CD4-positive, alpha-beta T cell treated with Interleukin-1 beta for 1 hour (primary cell): ENCODE measurements around the gene GFRA3.
"Not testable (repeated sequence)": the region's sequence is repeated elsewhere in the genome, so short reads cannot be mapped to it uniquely, and the experiment has no call there.

Experiments
- DNase-seq, 2 donors: peaks; one replicate each; pipeline ENCODE4 v3.0.0-alpha.2; 2020 to 2022

GFRA3 gene, protein sequence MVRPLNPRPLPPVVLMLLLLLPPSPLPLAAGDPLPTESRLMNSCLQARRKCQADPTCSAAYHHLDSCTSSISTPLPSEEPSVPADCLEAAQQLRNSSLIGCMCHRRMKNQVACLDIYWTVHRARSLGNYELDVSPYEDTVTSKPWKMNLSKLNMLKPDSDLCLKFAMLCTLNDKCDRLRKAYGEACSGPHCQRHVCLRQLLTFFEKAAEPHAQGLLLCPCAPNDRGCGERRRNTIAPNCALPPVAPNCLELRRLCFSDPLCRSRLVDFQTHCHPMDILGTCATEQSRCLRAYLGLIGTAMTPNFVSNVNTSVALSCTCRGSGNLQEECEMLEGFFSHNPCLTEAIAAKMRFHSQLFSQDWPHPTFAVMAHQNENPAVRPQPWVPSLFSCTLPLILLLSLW

GRCh38 chr5:138274189-138274853, at the start of gene GFRA3:
TSS of gene GFRA3 (minus strand) at chr5:138274621. CDS start at chr5:138274424, 197 bp downstream.
- DNase-seq: no peak

- DNase-seq: not testable (repeated sequence)
Observed at GRCh38 chr5:138318211-138318610, 43.8 kb upstream of the GFRA3 start.

GRCh38 chr5:138316355-138316754, 41.9 kb upstream of the GFRA3 start:
- no peak for DNase-seq

- DNase-seq: no peak
Observed at GRCh38 chr5:138315751-138316278, 41.4 kb upstream of the GFRA3 start.

DNA sequence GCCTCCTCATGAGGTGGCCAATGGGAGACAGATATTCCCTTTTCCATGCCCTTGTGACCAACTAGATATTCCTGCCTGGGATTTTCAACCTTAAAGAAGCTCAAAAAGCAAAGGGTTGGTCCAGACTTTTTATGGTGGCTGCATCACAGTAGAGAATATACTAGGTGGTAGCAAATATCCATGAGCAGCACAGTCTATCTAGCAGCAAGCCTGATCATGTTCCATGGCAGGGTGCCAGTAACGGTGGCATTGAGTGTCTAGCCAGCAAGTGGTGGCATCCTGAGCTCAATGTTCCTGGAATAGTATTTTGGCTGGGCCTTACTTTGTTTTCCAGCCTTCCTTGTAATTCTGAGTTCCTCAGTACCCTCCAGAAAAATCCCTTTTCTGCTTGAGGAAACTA, 31.4 kb upstream of the GFRA3 start:
- DNase-seq: no peak

DNA sequence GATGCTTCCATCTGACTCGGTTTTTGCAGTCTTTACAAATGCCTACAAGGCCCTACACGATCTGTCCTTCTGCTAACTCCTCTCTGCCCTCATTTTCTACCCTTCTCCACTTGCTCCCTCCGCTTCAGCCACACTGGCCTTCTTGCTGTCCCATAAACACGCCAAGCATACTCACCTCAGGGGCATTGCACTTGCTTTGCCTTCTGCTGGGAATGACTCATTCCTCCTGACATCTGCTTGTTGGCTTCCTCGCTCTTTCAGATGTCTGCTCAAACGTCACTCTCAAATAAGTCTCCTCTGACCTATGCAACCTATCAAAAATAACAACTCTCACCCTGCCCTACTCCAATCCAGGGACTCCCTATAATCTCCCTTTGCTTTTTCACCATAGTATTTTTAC, 29.0 kb upstream of the GFRA3 start:
- DNase-seq: no peak

DNA sequence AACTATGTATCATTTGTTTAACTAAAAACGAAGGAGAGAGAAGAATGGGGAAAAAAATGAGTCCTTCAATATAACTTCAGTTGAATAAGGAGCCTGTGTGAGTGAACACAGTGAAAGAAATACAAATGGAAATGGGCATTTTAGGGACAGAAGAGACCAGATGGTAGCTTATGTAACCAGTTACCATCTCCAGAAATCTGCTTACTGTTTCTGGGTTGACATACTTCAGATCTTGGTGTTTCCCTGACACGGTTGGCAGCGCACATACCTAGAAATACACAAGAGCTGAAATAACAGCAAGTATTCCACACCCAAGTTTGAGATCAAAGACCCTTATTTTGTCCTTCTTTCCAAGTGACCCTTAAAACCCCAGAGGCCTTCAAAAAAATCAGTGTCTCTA, 14.9 kb upstream of the GFRA3 start:
- no peak for DNase-seq

DNA sequence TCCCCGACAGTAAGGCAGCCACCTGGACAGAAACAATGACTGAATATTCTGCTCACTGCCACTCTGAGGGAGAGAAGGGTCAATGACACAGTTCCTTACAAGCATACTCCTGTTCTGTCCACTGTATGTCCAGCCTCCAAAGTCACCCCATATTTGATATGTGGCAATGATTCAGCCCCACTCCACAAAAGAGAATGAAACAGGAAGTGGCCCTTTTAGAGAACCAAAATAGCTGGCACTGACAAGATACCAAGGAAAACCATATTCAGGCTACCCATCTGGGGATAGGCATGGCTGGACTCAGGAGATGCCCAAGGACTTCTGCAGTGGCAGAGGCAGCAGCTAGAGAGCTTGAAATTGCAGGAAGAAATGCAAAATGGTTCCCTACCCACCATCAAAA, 12.8 kb upstream of the GFRA3 start:
- no peak for DNase-seq

DNA sequence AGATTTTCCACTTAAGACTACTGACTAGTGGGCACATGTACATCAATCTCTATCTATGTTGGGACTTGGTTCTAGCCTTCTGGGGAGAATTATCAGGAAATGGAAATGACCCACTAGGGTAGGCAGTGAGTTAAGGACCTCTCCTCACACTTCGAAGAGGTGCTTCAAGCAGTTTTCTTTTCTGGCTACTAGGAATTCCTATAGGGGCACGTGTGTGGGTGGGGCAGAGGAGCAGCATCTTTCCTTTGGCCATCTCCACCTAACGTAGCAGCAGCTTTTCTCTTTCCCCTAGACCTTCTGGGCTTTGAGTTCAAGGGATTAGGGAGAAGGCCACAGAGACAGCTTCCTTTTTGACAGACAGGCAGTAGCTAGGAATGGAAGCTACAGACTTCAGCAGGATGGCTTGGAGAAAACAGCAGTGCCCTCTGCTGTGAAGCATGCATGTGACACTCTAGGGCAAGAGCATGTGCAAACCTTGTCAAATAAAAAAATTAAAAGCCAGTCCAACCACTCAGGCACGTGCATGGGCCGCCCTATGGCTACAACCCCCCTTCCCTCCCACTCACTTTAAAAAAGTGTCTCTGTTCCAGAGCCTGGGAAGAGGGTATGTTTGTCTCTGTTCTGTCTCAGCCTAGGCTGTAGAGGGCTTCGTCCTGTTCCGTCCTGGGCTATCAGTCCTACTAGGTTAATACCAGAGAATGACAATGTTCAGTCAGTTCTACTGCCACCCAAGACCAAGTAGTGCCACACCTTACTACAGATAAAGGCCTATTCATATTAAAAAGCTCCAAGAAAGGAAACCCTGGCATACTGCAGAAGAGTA, 8.7 kb upstream of the GFRA3 start:
- DNase-seq: peak in 1 of 2 donors; percentile 5

DNA sequence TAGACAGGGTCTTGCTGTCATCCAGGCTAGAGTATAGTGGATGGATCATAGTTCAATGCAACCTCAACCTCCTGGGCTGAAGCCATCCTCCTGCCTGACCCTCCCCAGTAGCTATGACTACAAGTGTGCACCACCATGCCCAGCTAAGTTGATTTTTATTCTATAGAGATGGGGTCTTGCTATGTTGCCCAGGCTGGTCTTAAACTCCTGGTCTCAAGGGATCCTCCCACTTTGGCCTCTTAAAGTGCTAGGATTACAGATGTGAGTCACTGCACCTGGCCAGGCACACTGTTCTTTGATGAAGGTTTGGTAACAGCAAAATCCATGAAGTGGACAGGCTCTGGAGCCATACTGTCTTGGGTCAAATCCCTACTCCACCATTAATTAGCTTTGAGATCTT, 6.5 kb upstream of the GFRA3 start:
- no peak for DNase-seq

DNA sequence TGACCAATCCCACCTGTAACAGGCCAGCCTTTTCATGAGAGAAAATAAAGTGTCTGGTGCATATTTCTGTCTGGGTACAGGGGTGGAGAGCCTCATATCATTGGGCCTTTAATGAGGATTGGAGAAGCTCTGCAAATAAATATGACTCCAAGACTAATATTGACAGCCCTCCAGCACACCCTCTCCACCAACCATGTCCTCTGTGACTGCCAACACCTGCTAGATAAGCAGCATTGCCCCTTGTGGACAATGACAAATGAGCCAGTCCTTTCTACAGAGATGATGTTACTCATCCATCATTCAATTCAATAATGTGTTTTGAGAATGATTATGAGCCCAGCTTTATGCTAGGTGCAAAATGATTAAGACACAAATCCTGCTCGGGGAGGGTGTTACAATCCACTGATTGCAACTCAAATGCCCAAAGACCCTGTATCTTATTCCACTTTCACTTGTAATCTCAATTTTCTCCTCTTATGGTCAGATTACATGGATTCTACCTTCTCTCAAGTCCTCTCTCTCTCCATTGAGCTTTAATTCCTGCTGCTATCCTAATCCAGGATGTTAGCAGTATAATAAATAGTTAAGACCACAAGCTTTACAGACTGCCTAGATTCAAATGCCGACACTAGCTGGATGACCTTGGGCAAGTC, 2.1 kb upstream of the GFRA3 start:
- no peak for DNase-seq

DNA sequence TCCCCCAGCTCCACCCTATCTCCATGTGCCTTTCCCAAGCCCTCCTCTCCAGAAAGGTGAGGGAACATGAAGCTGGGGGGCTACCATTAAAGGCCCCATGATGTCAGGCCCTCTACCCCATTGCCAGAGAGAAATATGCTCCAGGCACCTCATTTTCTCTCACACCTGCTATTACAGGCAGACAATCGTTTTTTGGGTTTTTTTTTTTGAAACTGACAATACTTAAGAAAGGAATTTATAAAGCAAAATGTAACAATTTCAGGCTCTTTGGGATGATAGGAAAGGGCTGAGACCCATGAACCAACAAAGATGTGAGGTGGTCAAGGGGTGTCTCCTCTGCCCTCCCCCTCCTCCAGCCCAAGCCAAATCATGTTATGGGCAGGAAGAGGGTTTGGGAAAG, 1.5 kb upstream of the GFRA3 start:
- DNase-seq: no peak

GRCh38 chr5:138275379-138275782, 960 bp upstream of the GFRA3 start:
- no peak for DNase-seq

DNA sequence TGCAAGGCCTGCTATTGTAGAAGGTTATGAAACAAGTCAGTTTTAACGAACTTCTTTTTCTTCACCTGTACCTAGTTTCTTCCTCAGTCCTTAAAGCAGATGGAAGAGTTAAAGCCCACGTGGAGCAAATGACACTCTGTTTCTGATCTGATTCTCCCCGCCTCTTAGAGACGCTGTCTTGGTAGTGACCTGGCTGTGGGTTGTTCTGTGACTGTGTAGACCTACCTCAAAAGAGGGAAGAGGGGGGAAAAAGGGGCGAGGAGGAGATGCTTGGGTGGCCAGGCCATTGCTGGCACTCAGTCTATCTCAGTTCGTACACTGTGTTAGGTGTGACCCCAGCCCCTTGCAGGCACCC, 610 bp downstream of the GFRA3 start:
- no peak for DNase-seq

GRCh38 chr5:138272681-138273080, 1.7 kb downstream of the GFRA3 start:
- DNase-seq: no peak

GRCh38 chr5:138271281-138271680, 3.1 kb downstream of the GFRA3 start:
- DNase-seq: no peak

- no peak for DNase-seq
Observed at GRCh38 chr5:138264183-138264582, 10.2 kb downstream of the GFRA3 start.

DNA sequence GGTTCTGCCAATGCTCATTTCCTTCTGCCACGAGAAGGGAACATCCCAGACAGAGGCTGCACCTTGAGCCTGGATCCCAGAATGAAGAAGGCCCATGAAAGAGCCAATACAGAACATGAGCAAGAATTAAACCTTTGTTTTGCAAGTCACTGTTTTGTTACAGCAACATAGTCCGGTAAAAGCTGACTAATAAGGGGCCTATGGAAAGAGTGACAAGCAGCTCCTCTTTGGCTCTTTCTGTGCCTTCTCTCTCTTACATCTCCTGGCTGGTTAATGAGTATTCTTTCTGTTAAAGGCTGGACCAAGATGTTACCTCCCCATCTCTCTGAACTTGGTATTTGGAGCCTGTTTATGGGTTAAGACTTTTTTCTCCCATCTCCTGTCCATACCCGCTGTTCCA, 10.8 kb downstream of the GFRA3 start:
- no peak for DNase-seq

GRCh38 chr5:138258704-138259292, 15.6 kb downstream of the GFRA3 start:
- DNase-seq: no peak

- no peak for DNase-seq
Observed at GRCh38 chr5:138257583-138257982, 16.8 kb downstream of the GFRA3 start.

DNA sequence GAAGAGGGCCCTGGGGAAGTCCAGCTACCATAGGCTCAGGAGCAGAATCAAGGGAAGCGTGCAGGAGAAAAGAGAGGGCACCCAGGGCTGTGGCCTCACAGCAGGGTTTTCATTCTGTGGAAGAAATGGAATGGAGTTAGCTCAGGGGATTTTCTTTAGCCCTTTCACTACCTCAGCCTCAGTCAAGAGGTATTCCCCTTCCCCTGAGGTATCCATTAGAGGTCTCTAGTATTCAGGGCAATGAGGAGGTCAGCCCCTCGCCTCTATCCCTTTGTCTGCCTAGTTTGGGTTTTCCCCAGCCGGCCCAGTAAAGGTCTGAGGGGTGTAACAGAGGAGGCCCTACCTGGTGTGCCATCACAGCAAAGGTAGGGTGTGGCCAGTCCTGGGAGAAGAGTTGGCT, 21.5 kb downstream of the GFRA3 start:
- DNase-seq: no peak

DNA sequence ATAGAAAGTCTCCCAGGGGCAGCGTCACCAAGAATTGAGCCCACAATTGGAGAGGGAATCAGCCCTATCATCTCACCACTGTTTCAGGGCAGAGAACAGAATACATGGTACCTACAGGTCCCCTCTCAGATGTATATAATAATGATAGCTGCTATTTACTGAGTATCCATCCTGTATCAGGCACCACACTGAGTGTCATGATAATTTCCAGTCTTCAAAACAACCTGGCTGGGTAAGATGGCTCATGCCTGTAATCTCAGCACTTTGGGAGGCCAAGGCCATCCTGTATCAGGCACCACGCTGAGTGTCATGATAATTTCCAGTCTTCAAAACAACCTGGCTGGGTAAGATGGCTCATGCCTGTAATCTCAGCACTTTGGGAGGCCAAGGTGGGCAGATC, 26.6 kb downstream of the GFRA3 start:
- not testable (repeated sequence) for DNase-seq

GRCh38 chr5:138246822-138247221, 27.6 kb downstream of the GFRA3 start:
- no peak for DNase-seq
